PC-9 (cell line): Measurements from ENCODE around the gene USP3. TPM values are rescaled to one million over a fixed set of nuclear protein-coding genes. Genes with fewer than 3 reads are reported as not detected.

Experiments used
- BruUV-seq: library from RNA; stranded (reverse); fragments of 400-500 nt; replicated peaks from 2 replicates; lab custom pipeline; 2021; lab: Mats Ljungman, UMichigan
- CTCF ChIA-PET: fragments of 300-600 bp; sonication (Branson Sonifier 250); formaldehyde crosslinking; loops from one replicate; lab custom pipeline; 2022; ENCODE audit warnings: antibody characterized with exemption; lab: Charles Lee
- POLR2A ChIA-PET: fragments of 300-600 bp; sonication (Branson Sonifier 250); formaldehyde crosslinking; loops from one replicate; lab custom pipeline; 2022; ENCODE audit warnings: antibody characterized with exemption; ENCODE audit not compliant: unreplicated experiment; lab: Charles Lee
- DNase-seq, 2 experiments: peaks; one replicate each; pipeline versions ENCODE4 v3.0.0 to v3.0.0-alpha.2; 2015 to 2022; ENCODE audit warnings: mixed read lengths in 1 of 2
- H2AFZ ChIP-seq: fragments of 200-600 bp; sonication (generic); 2 replicates; pipeline ENCODE4 v1.8.1; 2017; ENCODE audit warnings: antibody characterized with exemption
- H3F3A ChIP-seq: fragments of 200-600 bp; sonication (generic); 2 replicates; pipeline ENCODE4 v1.8.1; 2017; ENCODE audit warnings: antibody characterized with exemption, mild to moderate bottlenecking, low read depth; ENCODE audit not compliant: insufficient read depth
- H3K27ac ChIP-seq: fragments of 200-600 bp; sonication (generic); 2 replicates; pipeline ENCODE4 v1.6.1; 2016; ENCODE audit warnings: mixed run types
- H3K27me3 ChIP-seq: fragments of 200-600 bp; sonication (generic); 2 replicates; pipeline ENCODE4 v1.6.1; 2016; ENCODE audit warnings: low read depth, mixed run types; ENCODE audit not compliant: insufficient read depth
- H3K36me3 ChIP-seq: fragments of 200-600 bp; sonication (generic); 2 replicates; pipeline ENCODE4 v1.6.1; 2016; ENCODE audit warnings: low read depth, mixed run types
- H3K4me1 ChIP-seq: fragments of 200-600 bp; sonication (generic); replicated peaks from 2 replicates; pipeline ENCODE4 v1.6.1; 2016; ENCODE audit warnings: mixed run types; ENCODE audit not compliant: insufficient read depth
- H3K4me2 ChIP-seq: fragments of 200-600 bp; sonication (generic); 2 replicates; pipeline ENCODE4 v1.6.1; 2017; ENCODE audit warnings: mixed run types
- H3K4me3 ChIP-seq: fragments of 200-600 bp; sonication (generic); 2 replicates; pipeline ENCODE4 v1.6.1; 2016; ENCODE audit warnings: mixed run types
- H3K79me2 ChIP-seq: fragments of 200-600 bp; sonication (generic); 2 replicates; pipeline ENCODE4 v1.6.1; 2017; ENCODE audit warnings: low read depth, mixed run types
- H3K9me2 ChIP-seq: fragments of 200-600 bp; sonication (generic); 2 replicates; pipeline ENCODE4 v1.8.1; 2017; ENCODE audit warnings: mild to moderate bottlenecking; ENCODE audit not compliant: insufficient read depth
- H3K9me3 ChIP-seq: fragments of 200-600 bp; sonication (generic); 2 replicates; pipeline ENCODE4 v1.8.1; 2016; ENCODE audit warnings: low read depth; ENCODE audit not compliant: insufficient read depth
- H4K20me1 ChIP-seq: fragments of 200-600 bp; sonication (generic); 2 replicates; pipeline ENCODE4 v1.8.1; 2017; ENCODE audit not compliant: insufficient read depth
- EZH2 ChIP-seq: fragments of 200-600 bp; sonication (generic); IDR thresholded peaks from 2 replicates; pipeline ENCODE4 v1.8.0; 2017; ENCODE audit warnings: antibody characterized with exemption, low read depth
- intact Hi-C: fragments of 100-400 bp; cut with micrococcal nuclease; formaldehyde crosslinking; loops from one replicate; pipeline ENCODE4 v1.10.0; 2022; ENCODE audit not compliant: unreplicated experiment
- total RNA-seq: library from RNA; stranded (reverse); gene quantifications from 2 replicates; pipeline ENCODE4 v1.2.3, GENCODE V29; 2021
- TF ChIP-seq, protein P1 (sequence below): fragments of 200-600 bp; sonication (generic); conservative IDR thresholded peaks from 2 replicates; pipeline ENCODE4 v1.6.1; 2017; ENCODE audit warnings: mixed run types, antibody characterized with exemption, mild to moderate bottlenecking, moderate library complexity

Gene USP3
- total RNA-seq, 1 experiment from 2014 or later, result 57.5 TPM

DNA sequence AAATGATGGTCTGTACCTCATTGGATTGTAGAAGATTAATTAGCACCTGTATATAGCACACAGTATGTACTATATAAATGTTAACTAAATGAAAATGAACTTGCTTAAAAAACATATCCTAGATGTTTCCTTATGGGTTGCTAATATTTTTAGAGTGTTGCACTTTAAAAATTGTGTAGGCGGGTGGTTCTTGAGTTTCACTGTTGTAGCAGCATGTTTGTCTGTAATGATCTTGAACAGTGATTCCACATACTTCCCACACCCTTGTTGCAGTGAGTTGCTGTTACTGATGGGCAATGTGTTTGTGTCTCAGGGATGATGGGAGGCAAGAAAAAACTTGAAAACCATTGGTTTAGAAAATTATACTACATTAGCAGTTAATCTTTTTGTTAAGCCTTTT is 22.0 kb downstream of the USP3 start:
- H3K9me2 ChIP-seq, result no peaks in the 10 kb centered on the region

DNA sequence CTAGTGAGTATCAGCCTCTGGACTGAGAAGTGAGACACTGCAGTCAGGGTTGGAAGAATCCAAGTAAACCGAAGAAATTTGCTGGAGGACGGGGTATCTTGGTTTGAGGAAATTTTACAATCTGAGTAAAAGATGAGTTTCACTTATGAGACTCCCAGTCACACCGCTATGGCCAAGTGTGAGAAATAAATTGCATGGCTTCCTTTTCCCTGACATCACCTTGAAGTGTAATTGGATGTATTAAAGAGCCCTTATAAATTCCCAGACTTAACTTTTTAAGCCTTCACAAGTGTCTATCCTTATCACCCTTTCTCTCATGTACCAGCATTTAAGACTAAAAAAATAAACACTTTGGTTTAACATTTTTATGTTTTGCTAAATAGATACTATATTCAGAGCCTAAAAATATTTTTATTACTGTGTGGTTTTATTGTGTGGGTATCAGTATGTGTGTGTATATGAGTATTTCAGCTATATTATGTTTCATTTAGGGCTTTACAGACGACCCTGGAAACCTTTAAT is 23.8 kb downstream of the USP3 start:
- ChIA-PET POLR2A (no interaction called here), CTCF (no interaction called here)
- peaks cover 94% of the 10 kb centered on the region for H3K79me2 ChIP-seq
- no peaks in the 10 kb centered on the region for H3K36me3 ChIP-seq
- BruUV-seq, result no TSS peak
- H3K4me1 ChIP-seq, result no peaks in the 10 kb centered on the region
- H3K9me2 ChIP-seq, result no peaks in the 10 kb centered on the region
- no peaks in the 10 kb centered on the region for H3K27me3 ChIP-seq
- no peaks in the 10 kb centered on the region for H3K9me3 ChIP-seq
- intact Hi-C loops, result no loop called here
- TF ChIP-seq EZH2, result no peak
- TF ChIP-seq, protein P1, sequence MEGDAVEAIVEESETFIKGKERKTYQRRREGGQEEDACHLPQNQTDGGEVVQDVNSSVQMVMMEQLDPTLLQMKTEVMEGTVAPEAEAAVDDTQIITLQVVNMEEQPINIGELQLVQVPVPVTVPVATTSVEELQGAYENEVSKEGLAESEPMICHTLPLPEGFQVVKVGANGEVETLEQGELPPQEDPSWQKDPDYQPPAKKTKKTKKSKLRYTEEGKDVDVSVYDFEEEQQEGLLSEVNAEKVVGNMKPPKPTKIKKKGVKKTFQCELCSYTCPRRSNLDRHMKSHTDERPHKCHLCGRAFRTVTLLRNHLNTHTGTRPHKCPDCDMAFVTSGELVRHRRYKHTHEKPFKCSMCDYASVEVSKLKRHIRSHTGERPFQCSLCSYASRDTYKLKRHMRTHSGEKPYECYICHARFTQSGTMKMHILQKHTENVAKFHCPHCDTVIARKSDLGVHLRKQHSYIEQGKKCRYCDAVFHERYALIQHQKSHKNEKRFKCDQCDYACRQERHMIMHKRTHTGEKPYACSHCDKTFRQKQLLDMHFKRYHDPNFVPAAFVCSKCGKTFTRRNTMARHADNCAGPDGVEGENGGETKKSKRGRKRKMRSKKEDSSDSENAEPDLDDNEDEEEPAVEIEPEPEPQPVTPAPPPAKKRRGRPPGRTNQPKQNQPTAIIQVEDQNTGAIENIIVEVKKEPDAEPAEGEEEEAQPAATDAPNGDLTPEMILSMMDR, result no peak
- H3K4me2 ChIP-seq, result no peak overlapping the region
- peaks cover 3% of the 10 kb centered on the region for H4K20me1 ChIP-seq
- no peak for DNase-seq
- H3F3A ChIP-seq, result no peaks in the 10 kb centered on the region
- no peak overlapping the region for H2AFZ ChIP-seq
- no peak overlapping the region for H3K4me3 ChIP-seq
- H3K27ac ChIP-seq, result no peak overlapping the region

More for the DNA sequence above, 22.0 kb downstream of the USP3 start:
- peaks cover 5% of the 10 kb centered on the region for H3K4me1 ChIP-seq
- H3K27me3 ChIP-seq, result no peaks in the 10 kb centered on the region
- intact Hi-C loops, result no loop called here
- no peak overlapping the region for H3K27ac ChIP-seq
- ChIA-PET CTCF (no interaction called here), POLR2A (no interaction called here)
- H3K4me3 ChIP-seq, result no peak overlapping the region
- BruUV-seq, result no TSS peak
- no peaks in the 10 kb centered on the region for H3F3A ChIP-seq
- no peaks in the 10 kb centered on the region for H3K36me3 ChIP-seq
- no peak overlapping the region for H3K4me2 ChIP-seq
- H3K9me3 ChIP-seq, result no peaks in the 10 kb centered on the region
- no peak for DNase-seq
- H2AFZ ChIP-seq, result no peak overlapping the region
- no peak for TF ChIP-seq EZH2
- TF ChIP-seq, protein P1, result no peak
- peaks cover 96% of the 10 kb centered on the region for H3K79me2 ChIP-seq
- H4K20me1 ChIP-seq, result no peaks in the 10 kb centered on the region; the same call in none of the 2 replicates

DNA sequence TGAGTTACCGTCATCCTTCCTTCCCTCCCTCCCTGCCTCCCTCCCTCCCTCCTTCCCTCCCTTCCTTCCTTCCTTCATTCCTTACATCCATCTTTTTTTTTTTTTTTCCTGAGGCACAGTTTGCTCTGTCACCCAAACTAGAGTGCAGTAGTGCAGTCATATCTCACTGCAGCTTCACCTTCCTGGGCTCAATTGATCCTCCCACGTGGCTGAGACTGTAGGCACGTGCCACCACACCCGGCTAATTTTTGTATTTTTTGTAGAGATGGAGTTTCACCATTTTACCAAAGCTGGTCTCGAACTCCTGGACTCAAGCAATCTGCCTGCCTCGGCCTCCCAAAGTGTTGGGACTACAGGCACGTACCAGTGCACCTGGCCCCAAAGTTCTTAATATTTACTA is 25.8 kb downstream of the USP3 start:
- TF ChIP-seq EZH2, result no peak
- TF ChIP-seq, protein P1, result no peak
- no peak for DNase-seq
- Histone ChIP-seq H3F3A (0 out of 2 replicates have a peak, but pooled peaks cover 6% of the 10 kb centered on the region), H3K27ac (no peak overlapping the region), H4K20me1 (peaks cover 7% of the 10 kb centered on the region; the same call in 1 of the 2 replicates), H3K36me3 (no peaks in the 10 kb centered on the region), H3K4me1 (no peaks in the 10 kb centered on the region), H3K79me2 (peaks cover 92% of the 10 kb centered on the region), H3K4me2 (no peak overlapping the region), H2AFZ (no peak overlapping the region), H3K9me2 (no peaks in the 10 kb centered on the region), H3K27me3 (no peaks in the 10 kb centered on the region), H3K9me3 (no peaks in the 10 kb centered on the region), H3K4me3 (no peak overlapping the region)
- intact Hi-C loops, result no loop called here
- no TSS peak for BruUV-seq
- ChIA-PET POLR2A (interaction anchor here (0.6 kb wide), 1 partner anchor 484 kb away, joined by 5 read pairs; no protein-coding TSS in a partner anchor), CTCF (no interaction called here)
